Measurements from ENCODE around the gene PGGHG.

PGGHG gene

DNA sequence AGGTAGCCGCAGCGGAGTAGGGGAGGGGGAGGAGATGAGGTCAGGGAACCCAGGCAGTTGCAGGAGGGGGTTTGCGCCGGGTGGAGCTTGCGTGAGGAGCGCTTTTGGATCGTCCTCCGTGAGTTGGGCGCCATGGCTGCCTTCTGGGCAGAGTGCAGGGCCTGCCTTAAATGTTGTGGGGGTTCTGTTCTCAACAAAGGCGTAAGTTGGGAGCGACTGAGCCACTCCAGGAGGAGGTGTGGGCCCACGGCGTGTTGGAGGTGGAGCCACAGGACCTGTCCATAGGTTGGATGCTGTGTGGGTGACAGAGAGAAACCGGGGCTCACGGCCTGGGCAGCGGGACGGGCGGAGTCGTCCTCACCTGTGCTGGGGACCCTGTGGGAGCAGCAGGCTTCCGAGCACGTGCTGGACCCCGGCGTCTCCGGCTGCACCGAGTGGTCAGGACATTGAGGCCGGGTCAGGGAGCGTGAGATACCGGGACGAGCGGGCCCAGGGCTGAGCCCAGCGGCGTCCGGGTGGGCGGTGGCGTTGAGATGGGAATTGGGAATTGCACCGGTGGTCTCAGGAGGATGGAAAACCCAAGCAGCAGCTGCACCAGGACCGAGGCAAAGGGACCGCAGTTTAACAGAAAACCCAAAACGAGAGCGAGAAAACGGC lies 977 bp upstream of the PGGHG start:
- no peaks in the 10 kb centered on the region for H3K9me3 Mint-ChIP-seq
- H3K4me3 Mint-ChIP-seq, result peak overlapping the region; percentile 80
- H3K27me3 Mint-ChIP-seq, result no peaks in the 10 kb centered on the region
- H3K36me3 Mint-ChIP-seq, result no peaks in the 10 kb centered on the region
- peaks cover 38% of the 10 kb centered on the region for H3K4me1 Mint-ChIP-seq
- H3K27ac Mint-ChIP-seq, result peak overlapping the region; percentile 94

DNA sequence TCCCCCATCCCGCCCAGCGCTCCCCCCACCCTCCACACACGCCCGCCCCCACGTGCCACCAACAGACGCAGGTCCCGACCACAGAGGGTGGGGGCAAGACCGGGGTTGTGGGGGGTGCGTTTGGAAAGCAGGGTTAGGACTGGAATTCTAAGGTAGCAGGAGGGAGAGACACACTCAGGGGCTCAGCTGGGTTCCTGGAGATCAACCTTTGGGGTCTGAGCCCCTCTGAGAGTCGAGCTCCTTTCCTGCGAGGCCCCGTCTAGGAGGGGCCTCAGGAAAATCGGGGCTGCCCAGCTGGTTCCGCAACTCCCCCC lies 429 bp downstream of the PGGHG start:
- no peak overlapping the region for H3K27ac Mint-ChIP-seq
- peak overlapping the region; percentile 11 for H3K4me3 Mint-ChIP-seq
- H3K9me3 Mint-ChIP-seq, result no peaks in the 10 kb centered on the region
- H3K4me1 Mint-ChIP-seq, result peaks cover 30% of the 10 kb centered on the region
- no peaks in the 10 kb centered on the region for H3K36me3 Mint-ChIP-seq
- H3K27me3 Mint-ChIP-seq, result no peaks in the 10 kb centered on the region

DNA sequence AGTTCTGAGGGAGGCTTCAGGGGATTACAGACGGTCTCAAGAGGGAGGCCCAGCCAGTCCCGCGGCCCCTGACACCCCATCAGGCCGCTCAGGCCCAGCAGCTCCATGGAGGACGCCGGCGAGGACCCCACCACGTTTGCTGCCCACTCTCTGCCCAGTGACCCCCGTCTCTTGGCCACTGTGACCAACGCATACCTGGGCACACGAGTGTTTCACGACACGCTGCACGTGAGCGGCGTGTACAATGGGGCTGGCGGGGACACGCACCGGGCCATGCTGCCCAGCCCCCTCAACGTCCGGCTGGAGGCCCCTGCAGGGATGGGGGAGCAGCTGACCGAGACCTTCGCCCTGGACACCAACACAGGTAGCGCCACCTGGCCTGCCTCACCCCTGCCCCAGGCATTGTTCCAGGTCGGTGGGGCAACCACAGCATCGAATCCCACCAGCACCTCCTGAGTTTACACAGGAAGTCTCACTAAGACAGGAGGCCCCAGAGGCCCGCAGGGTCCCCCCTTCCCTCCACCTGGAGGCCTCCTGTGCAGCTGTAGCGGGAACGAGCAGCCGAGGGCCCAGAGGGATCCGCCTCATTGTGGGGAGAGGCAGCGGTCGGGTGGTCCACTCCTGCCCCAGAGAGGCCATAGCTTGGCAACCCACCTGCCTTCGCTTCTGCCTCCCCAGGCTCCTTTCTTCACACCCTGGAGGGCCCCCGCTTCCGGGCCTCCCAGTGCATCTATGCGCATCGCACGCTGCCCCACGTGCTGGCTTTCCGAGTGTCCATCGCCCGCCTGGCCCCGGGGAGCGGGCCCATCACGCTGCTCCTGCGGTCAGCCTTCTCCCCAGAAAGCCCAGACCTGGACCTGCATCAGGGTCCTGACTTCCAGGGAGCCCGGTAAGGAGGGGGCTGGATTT lies 1.0 kb downstream of the PGGHG start:
- Mint-ChIP-seq H3K36me3 (no peaks in the 10 kb centered on the region), H3K27me3 (no peaks in the 10 kb centered on the region), H3K4me3 (peak overlapping the region; percentile 44), H3K9me3 (no peaks in the 10 kb centered on the region), H3K4me1 (peaks cover 30% of the 10 kb centered on the region), H3K27ac (no peak overlapping the region)

GRCh38 chr11:290621-291231 lies 1.8 kb downstream of the PGGHG start:
- peaks cover 29% of the 10 kb centered on the region for H3K4me1 Mint-ChIP-seq
- H3K9me3 Mint-ChIP-seq, result no peaks in the 10 kb centered on the region
- no peaks in the 10 kb centered on the region for H3K27me3 Mint-ChIP-seq
- no peak overlapping the region for H3K4me3 Mint-ChIP-seq
- H3K27ac Mint-ChIP-seq, result peak overlapping the region; percentile 84
- H3K36me3 Mint-ChIP-seq, result no peaks in the 10 kb centered on the region

- H3K27ac Mint-ChIP-seq, result peak overlapping the region; percentile 84
Observed at GRCh38 chr11:291281-292210, 2.6 kb downstream of the PGGHG start.

GRCh38 chr11:292211-293121 lies 3.5 kb downstream of the PGGHG start:
- Mint-ChIP-seq H3K9me3 (no peaks in the 10 kb centered on the region), H3K27ac (no peak overlapping the region), H3K4me3 (no peak overlapping the region), H3K4me1 (peaks cover 20% of the 10 kb centered on the region), H3K27me3 (no peaks in the 10 kb centered on the region), H3K36me3 (no peaks in the 10 kb centered on the region)

More at GRCh38 chr11:291281-292210, 2.6 kb downstream of the PGGHG start:
- Mint-ChIP-seq H3K4me1 (peaks cover 21% of the 10 kb centered on the region), H3K9me3 (no peaks in the 10 kb centered on the region), H3K36me3 (no peaks in the 10 kb centered on the region), H3K4me3 (no peak overlapping the region), H3K27me3 (no peaks in the 10 kb centered on the region)

DNA sequence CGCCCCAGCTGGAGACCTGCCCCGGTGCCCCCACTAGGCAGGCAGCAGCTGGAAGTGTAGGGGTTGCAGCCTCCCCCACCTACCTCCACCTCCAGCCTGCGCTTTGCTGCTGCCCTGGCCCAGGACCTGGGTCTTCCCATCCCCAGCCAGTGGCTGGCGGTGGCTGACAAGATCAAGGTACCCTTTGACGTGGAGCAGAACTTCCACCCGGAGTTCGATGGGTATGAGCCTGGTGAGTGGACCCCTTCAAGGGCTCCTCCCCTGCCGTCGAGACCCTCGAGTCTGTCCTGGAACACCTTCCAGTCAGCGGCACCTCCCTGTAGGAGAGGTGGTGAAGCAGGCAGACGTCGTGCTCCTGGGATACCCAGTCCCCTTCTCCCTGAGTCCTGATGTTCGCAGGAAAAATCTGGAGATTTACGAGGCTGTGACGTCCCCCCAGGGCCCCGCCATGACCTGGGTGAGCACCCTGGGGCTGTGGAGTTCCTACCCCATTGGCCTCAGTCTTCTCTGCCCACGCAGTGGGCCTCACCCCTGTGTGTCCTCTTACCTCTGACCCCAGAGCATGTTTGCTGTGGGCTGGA lies 4.4 kb downstream of the PGGHG start:
- no peaks in the 10 kb centered on the region for H3K9me3 Mint-ChIP-seq
- H3K4me3 Mint-ChIP-seq, result no peak overlapping the region
- no peaks in the 10 kb centered on the region for H3K36me3 Mint-ChIP-seq
- peaks cover 23% of the 10 kb centered on the region for H3K4me1 Mint-ChIP-seq
- H3K27me3 Mint-ChIP-seq, result no peaks in the 10 kb centered on the region
- H3K27ac Mint-ChIP-seq, result no peak overlapping the region

- Mint-ChIP-seq H3K4me1 (peaks cover 24% of the 10 kb centered on the region), H3K9me3 (no peaks in the 10 kb centered on the region), H3K36me3 (no peaks in the 10 kb centered on the region), H3K27me3 (no peaks in the 10 kb centered on the region), H3K27ac (no peak overlapping the region), H3K4me3 (no peak overlapping the region)
Observed at GRCh38 chr11:293852-294661, 5.1 kb downstream of the PGGHG start.

- no peaks in the 10 kb centered on the region for H3K9me3 Mint-ChIP-seq
- H3K36me3 Mint-ChIP-seq, result no peaks in the 10 kb centered on the region
- H3K27me3 Mint-ChIP-seq, result no peaks in the 10 kb centered on the region
- H3K27ac Mint-ChIP-seq, result no peak overlapping the region
- no peak overlapping the region for H3K4me3 Mint-ChIP-seq
- peaks cover 24% of the 10 kb centered on the region for H3K4me1 Mint-ChIP-seq
Observed at GRCh38 chr11:294780-295179, 5.9 kb downstream of the PGGHG start.

- no peaks in the 10 kb centered on the region for H3K36me3 Mint-ChIP-seq
- no peak overlapping the region for H3K4me3 Mint-ChIP-seq
- no peaks in the 10 kb centered on the region for H3K27me3 Mint-ChIP-seq
- no peaks in the 10 kb centered on the region for H3K9me3 Mint-ChIP-seq
- H3K27ac Mint-ChIP-seq, result no peak overlapping the region
- H3K4me1 Mint-ChIP-seq, result peaks cover 30% of the 10 kb centered on the region
Observed at GRCh38 chr11:295351-296170, 6.6 kb downstream of the PGGHG start.

- no peak overlapping the region for H3K4me3 Mint-ChIP-seq
- no peaks in the 10 kb centered on the region for H3K36me3 Mint-ChIP-seq
- H3K27ac Mint-ChIP-seq, result no peak overlapping the region
- H3K4me1 Mint-ChIP-seq, result peaks cover 31% of the 10 kb centered on the region
- H3K9me3 Mint-ChIP-seq, result no peaks in the 10 kb centered on the region
- peaks cover 1% of the 10 kb centered on the region for H3K27me3 Mint-ChIP-seq
Observed at GRCh38 chr11:296171-297050, 7.5 kb downstream of the PGGHG start.

- Mint-ChIP-seq H3K27ac (peak overlapping the region; percentile 25), H3K9me3 (no peaks in the 10 kb centered on the region), H3K27me3 (peaks cover 1% of the 10 kb centered on the region), H3K4me3 (no peak overlapping the region), H3K4me1 (peaks cover 28% of the 10 kb centered on the region), H3K36me3 (no peaks in the 10 kb centered on the region)
Observed at GRCh38 chr11:297051-297585, 8.2 kb downstream of the PGGHG start.
